HG03442 (cell line): Measurements from ENCODE around the gene IL1RL1.

ENCODE experiments used
- ATAC-seq: cut with Tn5 transposase; IDR thresholded peaks from one replicate; pipeline ENCODE4 v1.9.1; 2021; ENCODE audit warnings: mild to moderate bottlenecking, moderate library complexity; ENCODE audit not compliant: unreplicated experiment

Gene IL1RL1

DNA sequence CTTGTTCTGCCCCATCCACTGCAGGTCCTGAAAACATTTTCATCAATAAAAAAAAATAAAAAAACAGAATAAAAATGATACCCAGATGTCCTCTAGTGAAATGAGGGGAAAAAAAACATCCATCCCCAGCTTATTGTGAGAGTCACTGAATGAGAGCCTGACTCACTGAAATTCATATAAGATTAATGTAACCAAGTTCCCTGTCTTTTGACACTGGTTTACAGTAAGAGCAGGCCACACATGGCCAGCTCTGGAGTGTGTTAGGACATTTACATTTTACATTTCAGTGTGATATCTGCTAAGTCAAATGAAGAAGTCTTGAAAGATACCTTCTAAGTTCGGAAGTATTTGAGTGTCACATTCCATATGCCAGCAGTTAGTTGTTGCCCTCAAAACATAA is 23.1 kb downstream of the IL1RL1 start:
- ATAC-seq: no peak

DNA sequence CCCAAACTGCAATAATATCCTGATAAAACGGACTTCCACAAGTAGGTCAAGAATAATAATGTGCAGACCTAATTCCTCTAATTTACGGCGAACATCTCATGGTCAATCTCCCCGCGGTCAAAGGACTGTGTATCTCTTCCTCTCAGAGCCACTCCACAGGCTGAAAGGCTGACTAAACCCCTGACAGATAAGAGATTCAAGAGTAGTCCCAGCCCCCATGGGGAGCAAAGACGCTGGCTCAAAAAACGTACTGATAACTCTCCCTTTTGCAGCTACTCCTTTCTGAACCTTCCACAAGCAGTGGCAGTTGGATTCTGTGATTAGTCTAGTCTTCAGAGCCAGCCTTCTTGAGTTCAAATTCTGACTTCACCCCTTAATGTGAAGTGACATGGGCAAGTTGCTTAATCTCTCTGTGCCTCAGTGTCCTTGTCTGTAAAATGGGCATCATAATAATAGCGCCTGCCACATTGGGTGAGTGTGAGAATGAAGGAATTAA is 24.6 kb downstream of the IL1RL1 start:
- ATAC-seq: no peak

- ATAC-seq: no peak
These were observed 25.2 kb downstream of the IL1RL1 start for GRCh38 chr2:102336502-102336945.

GRCh38 chr2:102337012-102337411 is 25.6 kb downstream of the IL1RL1 start:
- no peak for ATAC-seq

GRCh38 chr2:102337481-102338386 is 26.4 kb downstream of the IL1RL1 start:
- ATAC-seq: no peak

DNA sequence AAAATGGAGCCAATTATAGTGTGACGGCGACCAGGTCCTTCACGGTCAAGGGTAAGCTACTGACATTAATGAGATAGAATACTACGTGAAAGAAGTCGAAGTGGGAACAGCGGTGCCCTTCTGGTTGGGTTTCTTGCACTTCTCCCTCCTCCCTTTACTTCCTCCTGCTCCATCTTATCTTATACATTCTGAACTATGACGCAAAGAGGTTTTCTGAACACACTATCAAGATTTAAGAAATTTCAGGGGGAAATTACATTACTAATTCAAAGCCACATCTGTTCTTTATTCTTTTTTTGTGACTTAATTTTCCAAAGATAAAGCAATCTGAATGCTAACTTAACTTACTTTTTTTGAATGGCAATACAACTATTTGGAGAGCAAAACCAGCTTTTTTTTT is 29.4 kb downstream of the IL1RL1 start:
- ATAC-seq: no peak

DNA sequence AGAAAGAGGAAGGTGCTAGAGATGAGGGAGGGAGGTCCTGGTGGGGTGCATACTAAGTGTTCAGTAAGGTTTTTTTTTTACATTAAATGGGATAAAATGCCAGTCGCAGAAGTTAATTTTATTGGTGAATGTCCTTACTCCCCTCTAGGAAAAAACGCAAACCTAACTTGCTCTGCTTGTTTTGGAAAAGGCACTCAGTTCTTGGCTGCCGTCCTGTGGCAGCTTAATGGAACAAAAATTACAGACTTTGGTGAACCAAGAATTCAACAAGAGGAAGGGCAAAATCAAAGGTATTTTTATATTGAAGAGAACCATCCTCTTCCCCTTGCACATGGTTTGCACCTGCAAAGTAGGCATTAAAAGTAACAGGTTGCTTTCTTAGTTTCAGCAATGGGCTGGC is 31.5 kb downstream of the IL1RL1 start:
- ATAC-seq: no peak

GRCh38 chr2:102344397-102344796 is 33.0 kb downstream of the IL1RL1 start:
- no peak for ATAC-seq

DNA sequence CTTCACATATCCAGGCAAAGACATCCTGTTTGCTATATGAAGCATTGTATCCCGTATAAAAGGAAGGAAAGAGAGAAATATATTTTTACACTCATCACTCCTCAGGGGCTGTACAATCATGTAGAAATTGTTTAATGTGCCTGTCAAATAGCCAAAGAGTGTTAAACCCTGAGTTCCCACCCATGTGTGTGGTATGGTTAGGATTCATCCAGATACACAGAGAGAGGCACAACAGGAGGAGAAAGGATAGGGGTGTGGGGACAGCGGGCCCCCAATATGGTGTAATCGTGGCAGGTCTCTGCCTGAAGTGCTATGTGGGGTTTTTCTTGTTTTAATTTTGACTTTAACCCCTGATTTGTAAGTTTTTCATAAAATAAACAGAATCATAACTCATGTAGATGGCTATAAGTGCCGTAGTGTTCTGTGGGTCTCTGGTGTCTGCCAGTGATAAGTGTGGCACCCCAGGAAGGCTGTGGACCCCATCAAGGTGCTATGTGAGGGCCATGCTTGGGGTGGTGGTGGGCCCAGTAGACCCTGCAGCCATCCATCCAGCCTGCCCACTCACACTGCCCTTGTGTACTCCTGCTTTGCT is 34.1 kb downstream of the IL1RL1 start:
- ATAC-seq: no peak

DNA sequence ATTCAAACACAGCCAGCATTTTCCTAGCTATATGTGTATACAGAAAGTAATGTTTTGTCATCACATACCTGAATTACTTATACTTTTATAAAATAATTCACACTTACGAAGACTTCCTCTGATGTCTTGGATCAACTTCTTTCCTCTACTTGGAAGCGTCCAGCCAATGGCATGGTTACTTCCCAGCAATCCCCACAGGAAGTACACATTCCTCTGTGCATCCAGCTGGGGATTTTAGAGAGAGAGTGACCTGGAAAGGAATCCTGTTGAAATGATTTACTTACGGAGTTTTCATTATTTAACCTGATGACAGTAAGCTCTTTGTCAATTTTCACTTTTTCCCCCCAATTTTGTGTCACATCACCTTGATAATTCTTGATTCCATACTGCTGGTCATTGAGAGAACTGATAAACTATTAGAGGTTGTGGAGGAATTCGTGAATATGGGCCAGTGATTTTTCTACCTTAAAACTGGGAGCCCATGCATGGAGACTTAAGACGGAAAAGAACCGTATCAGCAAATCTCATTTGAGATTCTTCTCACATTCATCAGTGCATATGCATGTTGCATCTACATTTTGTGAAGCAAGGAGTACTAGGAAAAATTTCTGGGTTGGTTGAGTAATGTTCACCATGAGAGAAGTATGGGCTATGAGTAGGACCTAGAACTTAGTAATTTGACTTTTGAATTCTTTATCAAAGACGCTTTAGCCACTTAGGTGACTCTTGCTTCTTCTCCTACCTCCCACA is 35.2 kb downstream of the IL1RL1 start:
- ATAC-seq: no peak

DNA sequence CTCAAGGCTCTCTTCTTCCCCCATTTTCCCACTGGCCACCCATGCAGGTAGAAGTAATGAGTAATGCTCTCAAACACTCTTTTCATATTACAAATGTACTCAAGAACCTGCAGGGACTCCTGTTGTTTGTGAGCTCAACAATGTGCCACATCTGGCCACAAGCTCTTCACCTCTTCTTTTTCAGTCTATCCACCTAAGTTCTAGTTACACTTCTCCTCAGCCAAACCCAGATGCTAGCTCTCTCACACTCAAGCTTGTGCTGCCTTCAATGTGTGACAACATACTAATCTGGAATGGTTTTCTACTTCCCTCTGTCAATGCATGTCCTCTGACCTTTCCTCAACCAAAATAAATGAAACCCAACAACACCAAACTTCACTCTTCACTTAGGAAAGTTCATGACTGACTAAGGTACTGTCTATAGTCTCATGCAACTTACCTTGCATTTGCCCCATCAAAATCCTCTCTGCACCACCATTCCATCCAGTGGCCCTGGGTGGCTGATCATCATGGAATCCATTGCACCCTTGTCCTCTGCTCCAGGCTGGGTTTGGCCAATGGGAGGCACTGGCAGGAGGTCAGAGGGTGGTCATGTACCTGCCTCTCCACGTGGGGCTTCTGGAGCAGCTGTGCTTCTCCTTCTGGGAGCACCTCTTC is 38.9 kb downstream of the IL1RL1 start:
- ATAC-seq: no peak

GRCh38 chr2:102355526-102356380 is 44.4 kb downstream of the IL1RL1 start, which contains the start of gene IL18R1:
IL18R1 (plus strand) TSS chr2:102355796; CDS start chr2:102362661, 6,865 bp downstream.
- ATAC-seq: peak; percentile 88

DNA sequence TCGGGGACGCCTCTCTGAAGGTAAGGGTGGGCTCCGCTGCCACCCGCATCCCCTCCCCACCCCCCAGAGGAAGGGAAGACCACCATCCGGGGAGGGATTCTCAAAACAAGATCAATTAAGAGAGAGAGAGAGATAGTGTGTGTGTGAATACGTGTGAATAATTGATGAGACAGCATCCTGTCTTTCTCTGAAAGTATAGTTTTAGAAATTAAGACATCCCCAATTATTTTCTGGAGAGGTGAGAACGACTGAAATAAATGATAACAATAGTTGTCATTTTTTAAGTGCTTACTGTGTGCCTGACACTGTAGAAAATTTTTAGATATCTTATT is 45.0 kb downstream of the IL1RL1 start:
- no peak for ATAC-seq

GRCh38 chr2:102356741-102357140 is 45.4 kb downstream of the IL1RL1 start:
- ATAC-seq: no peak

DNA sequence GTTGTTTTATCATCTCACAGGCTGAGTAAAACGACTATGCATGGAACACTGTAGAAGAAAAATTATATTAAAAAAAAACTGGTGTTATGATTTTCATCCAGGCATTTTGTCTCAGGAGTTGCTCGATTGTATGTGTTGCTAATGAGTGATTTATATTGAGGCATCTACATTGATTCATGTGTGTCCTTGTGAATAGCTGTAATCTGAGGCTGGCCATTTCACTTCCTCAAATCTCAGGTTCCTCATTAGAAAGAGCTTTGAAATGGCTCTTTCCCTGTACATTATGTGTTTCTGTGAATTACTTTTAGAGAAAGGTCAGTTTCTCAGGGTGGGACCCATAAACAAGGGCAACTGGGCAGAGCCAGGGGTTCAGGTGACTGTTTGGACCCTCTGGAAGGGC is 46.6 kb downstream of the IL1RL1 start:
- no peak for ATAC-seq

GRCh38 chr2:102358496-102358895 is 47.1 kb downstream of the IL1RL1 start:
- ATAC-seq: no peak

DNA sequence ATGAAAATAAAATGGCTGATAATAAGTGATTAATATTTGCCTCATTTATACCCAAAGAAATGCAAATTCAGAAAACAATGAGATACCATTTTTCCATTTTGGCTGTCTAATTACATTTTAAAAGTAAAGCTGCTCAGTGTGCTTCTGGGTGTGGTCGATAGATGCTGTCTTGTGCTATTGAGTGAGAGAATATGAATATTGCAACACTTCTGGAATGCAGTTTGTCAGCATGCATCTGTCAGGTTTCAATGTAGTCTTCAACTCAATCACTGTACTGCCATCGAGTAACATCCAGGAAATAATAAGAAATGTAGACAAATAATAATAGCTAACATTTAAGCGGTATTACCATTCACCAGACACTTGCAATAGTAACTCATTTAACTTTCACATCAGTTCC is 48.2 kb downstream of the IL1RL1 start:
- no peak for ATAC-seq

- no peak for ATAC-seq
These were observed 50.4 kb downstream of the IL1RL1 start for GRCh38 chr2:102361632-102362241.

DNA sequence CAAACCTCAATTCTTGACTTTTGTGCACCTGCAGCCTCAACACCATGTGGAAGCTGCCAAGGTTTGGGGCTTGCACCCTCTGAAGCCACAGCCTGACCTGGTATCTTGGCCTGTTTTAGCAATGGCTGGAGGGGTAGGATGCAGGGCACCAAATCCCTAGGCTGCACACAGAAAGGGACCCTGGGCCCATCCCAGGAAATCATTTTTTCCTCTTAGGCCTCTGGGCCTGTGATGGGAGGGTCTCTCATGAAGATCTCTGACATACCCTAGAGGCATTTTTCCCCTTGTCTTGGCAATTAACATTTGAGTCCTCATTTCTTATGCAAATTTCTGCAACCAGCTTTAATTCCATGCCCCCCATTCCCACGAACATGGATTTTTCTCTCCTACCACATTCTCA is 54.4 kb downstream of the IL1RL1 start:
- ATAC-seq: no peak
